GM19238 (cell line): ENCODE data around the gene MPO.

Source experiments
- DNase-seq: peaks from one replicate; pipeline ENCODE4 v3.0.0; 2011; ENCODE audit warnings: low spot score; ENCODE audit not compliant: insufficient read length

MPO gene

GRCh38 chr17:58265902-58266875 is 14.5 kb downstream of the MPO start:
- no peak for DNase-seq

- DNase-seq = no peak
Measured at GRCh38 chr17:58265271-58265670, 15.5 kb downstream of the MPO start.

GRCh38 chr17:58264407-58265103 is 16.2 kb downstream of the MPO start:
- no peak for DNase-seq

GRCh38 chr17:58263773-58264172 is 17.0 kb downstream of the MPO start:
- no peak for DNase-seq

- no peak for DNase-seq
Measured at GRCh38 chr17:58262149-58262548, 18.6 kb downstream of the MPO start.

- DNase-seq = no peak
Measured at GRCh38 chr17:58254803-58255202, 25.9 kb downstream of the MPO start.

GRCh38 chr17:58253082-58253481 is 27.7 kb downstream of the MPO start:
- no peak for DNase-seq

GRCh38 chr17:58252141-58252540 is 28.6 kb downstream of the MPO start:
- DNase-seq = no peak

- no peak for DNase-seq
Measured at GRCh38 chr17:58250344-58251011, 30.3 kb downstream of the MPO start.

- DNase-seq = peak; percentile 88
Measured at GRCh38 chr17:58249270-58250133, 31.2 kb downstream of the MPO start.

- no peak for DNase-seq
Measured at GRCh38 chr17:58248955-58249269, 31.8 kb downstream of the MPO start.

GRCh38 chr17:58247511-58248363 is 33.0 kb downstream of the MPO start:
- no peak for DNase-seq

GRCh38 chr17:58246781-58247180 is 34.0 kb downstream of the MPO start:
- no peak for DNase-seq

- DNase-seq = no peak
Measured at GRCh38 chr17:58246104-58246740, 34.5 kb downstream of the MPO start.

- no peak for DNase-seq
Measured at GRCh38 chr17:58245428-58246103, 35.2 kb downstream of the MPO start.

GRCh38 chr17:58244963-58245362 is 35.8 kb downstream of the MPO start:
- DNase-seq = no peak

- DNase-seq = no peak
Measured at GRCh38 chr17:58242171-58242784, 38.5 kb downstream of the MPO start.

- DNase-seq = no peak
Measured at GRCh38 chr17:58239987-58240386, 40.7 kb downstream of the MPO start.

- DNase-seq = no peak
Measured at GRCh38 chr17:58238147-58238634, 42.5 kb downstream of the MPO start, which contains the start of gene LPO. TSS of gene LPO (plus strand) at chr17:58238584. CDS start at chr17:58242980, 4,396 bp downstream.
